ENCODE data around the gene DNPH1. TPM values are rescaled to one million over a fixed set of nuclear protein-coding genes. Genes with fewer than 3 reads are reported as not detected.

Gene DNPH1
- total RNA-seq, 1 donor, result 46.2 TPM

DNA sequence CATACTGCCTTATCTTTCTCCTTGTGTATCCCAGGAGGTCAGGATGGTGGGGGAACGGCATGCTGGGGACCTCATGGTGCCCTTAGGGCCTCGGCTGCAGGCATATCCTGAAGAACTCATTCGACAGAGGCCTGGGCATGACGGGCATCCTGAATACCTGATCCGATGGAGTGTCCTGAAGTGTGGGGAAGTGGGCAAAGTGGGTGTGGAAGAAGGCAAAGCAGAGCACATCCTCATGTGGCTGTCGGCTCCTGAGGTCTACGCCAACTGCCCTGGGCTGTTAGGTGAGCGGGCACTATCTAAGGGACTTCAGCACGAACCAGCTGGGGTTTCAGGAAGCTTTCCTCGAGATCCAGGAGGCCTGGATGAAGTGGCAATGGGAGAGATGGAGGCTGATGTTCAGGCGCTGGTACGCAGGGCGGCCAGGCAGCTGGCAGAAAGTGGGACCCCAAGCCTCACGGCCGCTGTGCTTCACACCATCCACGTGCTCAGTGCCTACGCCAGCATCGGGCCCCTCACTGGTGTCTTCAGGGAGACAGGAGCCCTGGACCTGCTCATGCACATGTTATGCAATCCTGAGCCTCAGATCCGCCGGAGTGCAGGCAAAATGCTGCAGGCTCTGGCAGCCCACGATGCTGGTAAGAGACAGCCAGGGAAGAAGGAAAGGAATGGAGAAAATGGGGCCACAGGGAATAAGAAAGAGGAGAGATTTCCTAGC lies 44.9 kb downstream of the DNPH1 start:
- H3K4me3 ChIP-seq (ENCODE audit: low read depth, low read length), result no peak overlapping the region
- DNase-seq (ENCODE audit: low read depth), result no peak
- TF ChIP-seq CTCF (IDR thresholded peaks at IDR 0.05; ENCODE audit: insufficient read depth, low read length), result no peak

DNA sequence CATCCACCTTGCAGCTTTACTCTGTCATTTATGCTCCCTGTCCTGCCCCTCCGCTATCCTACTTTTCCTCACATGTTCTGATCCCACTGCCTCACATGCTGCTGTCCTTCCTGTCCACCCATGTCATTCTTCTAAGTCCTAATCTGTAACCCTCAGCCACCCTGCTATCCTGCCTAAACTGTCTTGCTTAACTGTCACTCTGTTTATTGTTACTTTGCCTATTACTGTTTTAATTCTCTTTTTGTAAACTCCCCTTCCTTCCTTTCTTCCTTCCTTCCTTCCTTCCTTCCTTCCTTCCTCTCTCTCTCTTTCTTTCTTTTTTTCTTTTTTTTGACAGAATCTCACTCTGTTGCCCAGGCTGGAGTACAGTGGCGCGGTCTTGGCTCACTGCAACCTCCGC lies 45.8 kb downstream of the DNPH1 start:
- peak overlapping the region; percentile 90 for H3K4me3 ChIP-seq (ENCODE audit: low read depth, low read length)
- no peak for DNase-seq (ENCODE audit: low read depth)
- no peak for TF ChIP-seq CTCF (IDR thresholded peaks at IDR 0.05; ENCODE audit: insufficient read depth, low read length)

DNA sequence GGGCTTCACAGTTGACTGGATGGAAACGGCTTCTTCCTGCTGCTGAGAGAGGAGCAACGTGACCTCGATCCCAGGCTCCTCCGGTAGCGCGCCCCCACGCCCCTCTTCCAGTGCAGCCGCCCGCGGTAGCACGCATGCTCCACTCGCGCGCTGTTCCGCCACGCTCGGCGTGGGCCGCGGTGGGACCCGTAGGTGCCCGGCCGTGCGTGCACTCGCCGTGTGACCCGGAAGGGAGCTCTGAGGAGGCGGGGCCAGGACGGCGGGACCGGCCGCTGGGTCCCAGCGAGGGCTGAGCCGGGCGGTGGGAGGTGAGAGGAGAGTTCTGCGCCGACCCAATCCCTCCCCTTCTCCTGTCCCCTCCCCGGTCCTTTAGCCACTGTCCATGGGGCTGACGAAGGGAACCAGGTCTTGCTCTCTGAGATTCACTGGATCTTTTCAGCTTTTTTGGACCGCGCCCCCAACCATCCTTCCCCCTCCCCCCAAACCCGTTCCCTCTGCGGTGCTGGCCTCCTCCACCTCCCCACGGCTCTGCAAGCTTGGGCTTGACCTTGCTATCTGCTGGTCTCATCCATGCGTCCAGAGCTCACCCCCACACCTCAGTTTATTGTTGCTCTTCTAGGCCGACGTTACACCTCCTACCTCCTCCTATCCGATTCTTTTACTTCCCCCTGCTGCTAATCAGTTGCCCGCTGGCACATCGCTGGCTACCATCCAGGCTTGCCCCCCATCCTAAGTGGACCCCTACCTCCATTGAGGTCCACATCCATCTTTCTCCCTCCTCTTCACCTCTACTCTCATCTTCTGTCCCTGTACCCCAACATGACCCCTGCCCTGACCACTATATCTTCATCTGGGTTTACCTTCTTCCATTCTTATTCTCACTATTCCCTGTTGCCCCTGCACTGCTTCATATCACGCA lies 47.1 kb downstream of the DNPH1 start, which contains the start of gene CUL9:
TSS of gene CUL9 (plus strand) at position 255 of the 919 bp plus-strand sequence. CDS start 2,115 bp downstream, outside the sequence.
- H3K4me3 ChIP-seq (ENCODE audit: low read depth, low read length), result peak within 1 kb of the TSS; percentile 90
- TF ChIP-seq CTCF (IDR thresholded peaks at IDR 0.05; ENCODE audit: insufficient read depth, low read length), result no peak
- DNase-seq (ENCODE audit: low read depth), result peak; percentile 58

DNA sequence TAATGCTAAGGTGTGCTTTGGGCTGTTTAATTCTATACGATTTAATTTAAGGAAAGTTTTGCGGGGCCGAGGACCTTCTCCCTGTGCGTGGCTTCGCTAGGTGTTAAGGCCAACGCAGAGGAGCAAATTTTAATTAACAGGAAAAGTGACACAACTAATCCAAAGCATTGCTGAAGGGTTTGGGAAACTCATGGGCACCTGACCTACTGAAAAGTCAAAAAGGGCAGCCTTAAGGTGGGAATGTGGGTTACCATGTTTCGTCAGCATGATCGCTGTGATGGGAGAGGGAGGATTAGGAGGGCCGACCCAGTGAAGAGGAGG lies 47.7 kb downstream of the DNPH1 start:
- no peak for TF ChIP-seq CTCF (IDR thresholded peaks at IDR 0.05; ENCODE audit: insufficient read depth, low read length)
- H3K4me3 ChIP-seq (ENCODE audit: low read depth, low read length), result peak overlapping the region; percentile 90
- no peak for DNase-seq (ENCODE audit: low read depth)

DNA sequence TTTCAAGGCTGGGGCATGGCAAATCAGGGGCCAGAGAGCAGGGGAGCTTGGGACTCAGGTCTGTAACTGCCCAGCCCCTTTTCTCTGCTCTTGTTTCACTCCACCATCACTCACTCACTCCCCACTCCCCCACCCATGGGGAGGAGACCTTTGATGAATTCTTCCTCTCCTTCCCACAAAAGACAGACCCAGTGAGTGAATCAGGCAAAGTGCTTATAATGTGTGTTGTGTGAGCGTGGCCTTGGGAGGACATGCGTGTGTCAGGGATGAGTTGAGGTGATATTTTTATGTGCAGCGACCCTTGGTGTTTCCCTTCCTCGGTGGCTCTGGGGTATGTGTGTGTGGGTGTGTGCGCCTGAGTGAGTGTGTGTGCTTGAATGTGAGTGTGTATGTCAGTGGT lies 48.3 kb downstream of the DNPH1 start:
- no peak for TF ChIP-seq CTCF (IDR thresholded peaks at IDR 0.05; ENCODE audit: insufficient read depth, low read length)
- H3K4me3 ChIP-seq (ENCODE audit: low read depth, low read length), result no peak overlapping the region
- DNase-seq (ENCODE audit: low read depth), result no peak

- no peak for TF ChIP-seq CTCF (IDR thresholded peaks at IDR 0.05; ENCODE audit: insufficient read depth, low read length)
- no peak overlapping the region for H3K4me3 ChIP-seq (ENCODE audit: low read depth, low read length)
- DNase-seq (ENCODE audit: low read depth), result no peak
Observed at GRCh38 chr6:43180058-43180457, 49.2 kb downstream of the DNPH1 start.
